Suppressor macrophage treated with lipopolysaccharide for 1 hour (primary cell): ENCODE data around the gene TRAM2.

ENCODE experiments used
- DNase-seq, 3 donors: peaks; one replicate each; pipeline ENCODE4 v3.0.0-alpha.2; 2020 to 2022

Gene TRAM2

GRCh38 chr6:52524918-52525317 is 51.9 kb downstream of the TRAM2 start:
- no peak for DNase-seq

- DNase-seq: no peak
Measured at GRCh38 chr6:52523378-52524142, 53.3 kb downstream of the TRAM2 start.

- DNase-seq: no peak
Measured at GRCh38 chr6:52522655-52523054, 54.2 kb downstream of the TRAM2 start.

GRCh38 chr6:52522151-52522626 is 54.7 kb downstream of the TRAM2 start:
- DNase-seq: no peak

GRCh38 chr6:52519618-52520017 is 57.2 kb downstream of the TRAM2 start:
- no peak for DNase-seq

- DNase-seq: no peak
Measured at GRCh38 chr6:52518279-52518945, 58.4 kb downstream of the TRAM2 start.

- peak; percentile 68 to 74 (median 69) for DNase-seq
Measured at GRCh38 chr6:52517502-52518278, 59.2 kb downstream of the TRAM2 start.

GRCh38 chr6:52516943-52517342 is 59.9 kb downstream of the TRAM2 start:
- no peak for DNase-seq

- no peak for DNase-seq
Measured at GRCh38 chr6:52516269-52516668, 60.6 kb downstream of the TRAM2 start.

GRCh38 chr6:52515219-52515960 is 61.5 kb downstream of the TRAM2 start:
- DNase-seq: no peak

GRCh38 chr6:52514514-52514913 is 62.3 kb downstream of the TRAM2 start:
- peak; percentile 70 to 77 (median 75) for DNase-seq

- no peak for DNase-seq
Measured at GRCh38 chr6:52513896-52514295, 63.0 kb downstream of the TRAM2 start.

- DNase-seq: no peak
Measured at GRCh38 chr6:52513464-52513863, 63.4 kb downstream of the TRAM2 start.

GRCh38 chr6:52512199-52512598 is 64.7 kb downstream of the TRAM2 start:
- DNase-seq: peak in 1 of 3 donors; percentile 24

GRCh38 chr6:52511572-52512151 is 65.2 kb downstream of the TRAM2 start:
- no peak for DNase-seq

GRCh38 chr6:52511163-52511562 is 65.7 kb downstream of the TRAM2 start:
- no peak for DNase-seq

- no peak for DNase-seq
Measured at GRCh38 chr6:52510213-52510562, 66.7 kb downstream of the TRAM2 start.

GRCh38 chr6:52509281-52510212 is 67.3 kb downstream of the TRAM2 start:
- DNase-seq: no peak

GRCh38 chr6:52508261-52508739 is 68.6 kb downstream of the TRAM2 start:
- no peak for DNase-seq

- peak in 1 of 3 donors; percentile 12 for DNase-seq
Measured at GRCh38 chr6:52507557-52508260, 69.2 kb downstream of the TRAM2 start.
